ENCODE results near the gene BOLA1.
"Not testable (repeated sequence)": the region's sequence is repeated elsewhere in the genome, so short reads cannot be mapped to it uniquely, and the experiment has no call there.

DNA sequence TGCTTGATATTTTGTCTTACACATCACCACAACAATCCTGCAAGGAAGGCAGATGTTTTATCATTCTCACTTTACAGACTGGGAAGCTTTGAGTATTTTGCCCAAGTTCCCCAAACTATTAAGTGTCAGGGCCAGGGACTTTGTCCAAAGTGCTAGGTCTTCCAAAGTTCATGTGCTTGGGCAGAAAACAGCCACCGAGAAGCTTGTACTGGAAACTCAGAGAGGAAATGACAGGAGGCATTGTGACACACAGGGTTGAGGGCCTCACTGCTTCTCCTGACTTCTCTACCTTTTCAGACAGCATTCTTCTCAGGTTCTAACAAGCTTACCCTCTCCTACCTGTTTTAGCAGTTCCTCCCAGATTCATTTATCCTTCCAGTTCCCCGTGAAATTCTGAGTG lies 32.5 kb upstream of the BOLA1 start:
- TF ChIP-seq EP300 (IDR thresholded peaks at IDR 0.05; ENCODE audit: low read depth in 2 of 2, low read length in 2 of 2); EP300 (CRISPR knock-in tag; IDR thresholded peaks at IDR 0.05; ENCODE audit: borderline replicate concordance); SP2 (CRISPR knock-in tag; IDR thresholded peaks at IDR 0.05); ZNF331 (CRISPR knock-in tag; IDR thresholded peaks at IDR 0.05): not testable (repeated sequence)

All from HepG2 (cell line).